ENCODE data around the gene RGMA.

Gene RGMA

DNA sequence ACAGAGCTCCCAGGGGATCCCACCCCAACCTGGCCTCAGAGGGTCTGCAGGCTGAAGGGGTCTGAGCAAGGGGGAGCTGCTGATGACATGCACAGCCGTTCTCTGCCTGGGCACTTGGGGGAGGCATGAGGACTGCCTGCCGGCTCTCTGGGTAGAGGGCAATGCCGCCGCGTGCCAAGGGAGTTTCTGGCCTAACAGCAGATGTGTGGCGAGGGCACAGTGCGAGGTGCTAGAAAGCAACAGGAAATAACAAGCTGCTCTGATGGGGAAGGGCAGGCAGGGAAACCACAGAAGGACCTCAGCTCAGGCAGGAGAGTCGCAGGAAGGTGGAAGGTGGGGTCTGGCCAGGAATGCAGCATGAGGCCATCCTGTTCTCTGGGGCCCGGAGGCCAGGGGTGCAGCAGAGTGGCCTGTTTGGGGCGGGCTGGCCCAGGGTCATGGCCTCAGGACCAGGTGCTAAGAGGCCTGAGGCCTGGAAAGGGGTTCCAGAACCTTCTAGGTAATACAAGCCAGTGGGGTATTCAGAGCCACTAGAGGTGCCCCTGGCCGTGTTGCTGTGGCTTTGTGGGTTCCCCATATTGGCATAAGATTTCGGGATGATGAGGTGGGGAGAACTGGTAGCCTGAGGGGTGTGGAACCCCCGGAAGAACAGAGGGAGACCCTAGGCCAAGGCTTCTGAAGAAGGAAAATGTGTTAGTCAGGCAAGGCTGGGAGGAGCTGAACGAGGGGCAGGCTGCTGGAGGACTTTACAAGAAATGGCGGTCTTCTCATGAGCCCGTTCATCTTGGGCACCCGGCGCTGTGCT, 41.2 kb downstream of the RGMA start:
- no peak for DNase-seq (ENCODE audit: low read depth, low spot score)
- in situ Hi-C loops (cut with HindIII; ENCODE audit: low sequenced_read_pairs) = no loop called here
- TF ChIP-seq, protein P1, sequence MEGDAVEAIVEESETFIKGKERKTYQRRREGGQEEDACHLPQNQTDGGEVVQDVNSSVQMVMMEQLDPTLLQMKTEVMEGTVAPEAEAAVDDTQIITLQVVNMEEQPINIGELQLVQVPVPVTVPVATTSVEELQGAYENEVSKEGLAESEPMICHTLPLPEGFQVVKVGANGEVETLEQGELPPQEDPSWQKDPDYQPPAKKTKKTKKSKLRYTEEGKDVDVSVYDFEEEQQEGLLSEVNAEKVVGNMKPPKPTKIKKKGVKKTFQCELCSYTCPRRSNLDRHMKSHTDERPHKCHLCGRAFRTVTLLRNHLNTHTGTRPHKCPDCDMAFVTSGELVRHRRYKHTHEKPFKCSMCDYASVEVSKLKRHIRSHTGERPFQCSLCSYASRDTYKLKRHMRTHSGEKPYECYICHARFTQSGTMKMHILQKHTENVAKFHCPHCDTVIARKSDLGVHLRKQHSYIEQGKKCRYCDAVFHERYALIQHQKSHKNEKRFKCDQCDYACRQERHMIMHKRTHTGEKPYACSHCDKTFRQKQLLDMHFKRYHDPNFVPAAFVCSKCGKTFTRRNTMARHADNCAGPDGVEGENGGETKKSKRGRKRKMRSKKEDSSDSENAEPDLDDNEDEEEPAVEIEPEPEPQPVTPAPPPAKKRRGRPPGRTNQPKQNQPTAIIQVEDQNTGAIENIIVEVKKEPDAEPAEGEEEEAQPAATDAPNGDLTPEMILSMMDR (IDR thresholded peaks at IDR 0.05; ENCODE audit: low read depth, low read length) = no peak
- no peak overlapping the region for H3K4me3 ChIP-seq (ENCODE audit: low read depth, low read length)

- in situ Hi-C loops (cut with HindIII; ENCODE audit: low sequenced_read_pairs) = no loop called here
- DNase-seq (ENCODE audit: low read depth, low spot score) = no peak
- H3K4me3 ChIP-seq (ENCODE audit: low read depth, low read length) = no peak overlapping the region
- TF ChIP-seq, protein P1 (IDR thresholded peaks at IDR 0.05; ENCODE audit: low read depth, low read length) = no peak
These were observed 42.3 kb downstream of the RGMA start for GRCh38 chr15:93046721-93047120.

DNA sequence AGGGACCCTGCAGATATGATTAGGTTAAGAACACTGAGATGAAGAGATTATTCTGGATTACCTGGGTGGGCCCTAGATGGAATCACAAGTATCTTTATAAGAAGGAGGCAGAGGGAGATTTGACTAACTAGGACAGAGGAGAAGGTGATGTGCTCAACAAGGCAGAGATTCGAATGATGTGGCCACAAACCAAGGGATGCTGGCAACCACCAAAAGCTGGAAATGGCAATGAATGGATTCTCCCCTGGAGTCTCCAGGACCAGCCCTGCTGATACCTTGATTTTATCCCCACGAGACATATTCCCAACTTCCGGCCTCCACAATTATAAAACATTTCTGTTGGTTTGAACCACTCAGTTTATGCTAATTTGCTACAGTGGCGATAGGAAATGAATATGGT, 42.9 kb downstream of the RGMA start:
- no peak overlapping the region for H3K4me3 ChIP-seq (ENCODE audit: low read depth, low read length)
- in situ Hi-C loops (cut with HindIII; ENCODE audit: low sequenced_read_pairs) = no loop called here
- TF ChIP-seq, protein P1 (IDR thresholded peaks at IDR 0.05; ENCODE audit: low read depth, low read length) = no peak
- DNase-seq (ENCODE audit: low read depth, low spot score) = no peak

GRCh38 chr15:93045191-93045785, 43.7 kb downstream of the RGMA start:
- H3K4me3 ChIP-seq (ENCODE audit: low read depth, low read length) = no peak overlapping the region
- TF ChIP-seq, protein P1 (IDR thresholded peaks at IDR 0.05; ENCODE audit: low read depth, low read length) = no peak
- in situ Hi-C loops (cut with HindIII; ENCODE audit: low sequenced_read_pairs) = no loop called here
- no peak for DNase-seq (ENCODE audit: low read depth, low spot score)

- no peak for DNase-seq (ENCODE audit: low read depth, low spot score)
- no peak overlapping the region for H3K4me3 ChIP-seq (ENCODE audit: low read depth, low read length)
- in situ Hi-C loops (cut with HindIII; ENCODE audit: low sequenced_read_pairs) = no loop called here
- TF ChIP-seq, protein P1 (IDR thresholded peaks at IDR 0.05; ENCODE audit: low read depth, low read length) = no peak
These were observed 44.5 kb downstream of the RGMA start for GRCh38 chr15:93044301-93045190.

GRCh38 chr15:93043621-93044300, 45.2 kb downstream of the RGMA start:
- in situ Hi-C loops (cut with HindIII; ENCODE audit: low sequenced_read_pairs) = no loop called here
- no peak for DNase-seq (ENCODE audit: low read depth, low spot score)
- TF ChIP-seq, protein P1 (IDR thresholded peaks at IDR 0.05; ENCODE audit: low read depth, low read length) = no peak
- H3K4me3 ChIP-seq (ENCODE audit: low read depth, low read length) = no peak overlapping the region

Data from astrocyte of the spinal cord (primary cell).